HG03575 (cell line): ENCODE measurements around the gene EDN1.

Source experiments
- ATAC-seq: cut with Tn5 transposase; IDR thresholded peaks from one replicate; pipeline ENCODE4 v1.9.1; 2021; ENCODE audit not compliant: unreplicated experiment, insufficient number of reproducible peaks, low FRiP score; ENCODE audit errors: extremely low read depth

EDN1 gene

GRCh38 chr6:12265791-12266190, 24.4 kb upstream of the EDN1 start:
- no peak for ATAC-seq

DNA sequence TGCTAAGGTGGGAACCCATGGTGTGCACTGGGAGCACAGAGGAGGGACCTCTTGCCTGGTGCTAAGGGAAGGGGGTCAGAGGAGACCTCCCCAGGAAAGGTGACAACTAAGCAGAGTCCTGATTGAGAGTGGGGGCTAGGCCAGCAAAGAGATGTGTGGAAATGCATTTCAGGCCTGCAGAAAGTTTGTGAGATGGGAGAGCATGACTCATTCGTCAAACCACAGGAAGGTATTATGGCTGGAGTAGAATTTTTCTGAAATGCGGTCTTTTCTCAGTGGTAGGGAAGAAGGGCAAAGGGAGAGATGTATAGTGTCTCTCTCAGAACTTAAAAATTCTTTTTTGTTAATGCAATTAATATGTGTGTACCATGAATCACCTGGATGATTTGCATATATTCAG, 23.6 kb upstream of the EDN1 start:
- ATAC-seq = no peak

DNA sequence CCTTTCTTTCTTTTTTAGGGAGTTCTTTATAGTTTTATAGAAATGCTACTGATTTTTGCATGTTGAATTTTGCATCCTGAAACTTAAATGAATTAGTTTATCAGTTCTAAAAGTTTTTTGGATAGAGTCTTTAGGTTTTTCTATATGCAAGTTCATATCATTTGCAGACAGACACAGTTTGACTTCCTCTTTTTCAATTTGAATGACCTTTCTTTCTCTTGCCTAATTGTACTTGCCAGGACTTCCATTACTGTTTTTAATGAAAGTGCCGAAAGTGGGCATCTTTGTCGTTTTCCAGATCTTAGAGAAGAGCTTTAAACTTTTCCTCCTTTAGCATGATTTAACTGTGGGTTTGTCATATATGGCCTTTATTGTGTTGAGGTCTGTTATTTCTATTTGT, 21.1 kb upstream of the EDN1 start:
- ATAC-seq = no peak

DNA sequence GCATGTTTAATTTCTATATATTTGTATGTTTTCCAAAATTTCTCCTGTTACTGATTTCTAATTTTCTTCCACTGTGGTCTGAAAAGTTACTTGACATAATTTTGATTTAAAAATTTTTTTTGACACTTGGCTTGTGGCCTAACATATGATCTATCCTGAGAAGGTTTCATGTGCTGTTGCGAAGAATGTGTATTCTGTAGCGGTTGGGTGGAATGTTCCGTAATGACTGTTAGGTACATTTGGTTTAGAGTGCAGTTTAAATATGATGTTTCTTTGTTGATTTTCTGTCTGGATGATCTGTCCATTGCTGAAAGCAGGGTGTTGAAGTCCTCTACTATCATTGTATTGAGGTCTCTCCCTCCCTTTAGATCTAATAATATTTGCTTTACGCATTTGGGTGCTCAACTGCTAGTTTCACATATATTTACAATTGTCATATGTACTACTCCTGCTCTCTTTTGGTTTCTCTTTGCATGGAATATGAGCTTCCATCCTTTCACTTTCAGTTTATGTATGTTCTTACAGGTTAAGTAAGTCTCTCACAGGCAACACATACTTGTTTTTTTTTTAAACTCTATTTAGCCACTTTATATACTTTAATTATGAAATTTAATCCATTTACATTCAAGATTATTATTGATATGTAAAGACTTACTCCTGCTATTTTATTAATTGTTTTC, 19.5 kb upstream of the EDN1 start:
- ATAC-seq = no peak

DNA sequence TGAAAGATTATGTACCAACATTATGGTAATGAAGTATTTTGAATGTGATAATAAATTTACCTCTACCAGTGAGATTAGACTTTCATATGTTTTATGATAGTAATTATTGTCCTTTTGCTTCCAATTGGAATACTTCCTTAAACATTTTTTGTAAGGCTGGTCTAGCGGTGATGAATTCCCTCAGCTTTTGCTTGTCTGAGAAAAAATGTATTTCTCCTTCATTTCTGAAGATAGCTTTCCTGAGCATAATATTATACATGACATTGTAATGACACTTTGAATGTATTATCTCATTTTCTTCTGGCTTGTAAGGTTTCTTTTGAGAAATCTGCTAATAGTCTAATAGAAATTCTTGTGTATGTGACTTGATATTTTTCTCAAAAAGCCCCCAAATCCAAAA, 18.6 kb upstream of the EDN1 start:
- no peak for ATAC-seq

GRCh38 chr6:12271997-12272396, 18.2 kb upstream of the EDN1 start:
- ATAC-seq = no peak

- ATAC-seq = no peak
Measured at GRCh38 chr6:12275107-12275506, 15.1 kb upstream of the EDN1 start.

- no peak for ATAC-seq
Measured at GRCh38 chr6:12276930-12277315, 13.2 kb upstream of the EDN1 start.

GRCh38 chr6:12277386-12277785, 12.8 kb upstream of the EDN1 start:
- ATAC-seq = no peak

GRCh38 chr6:12278915-12279314, 11.2 kb upstream of the EDN1 start:
- no peak for ATAC-seq

DNA sequence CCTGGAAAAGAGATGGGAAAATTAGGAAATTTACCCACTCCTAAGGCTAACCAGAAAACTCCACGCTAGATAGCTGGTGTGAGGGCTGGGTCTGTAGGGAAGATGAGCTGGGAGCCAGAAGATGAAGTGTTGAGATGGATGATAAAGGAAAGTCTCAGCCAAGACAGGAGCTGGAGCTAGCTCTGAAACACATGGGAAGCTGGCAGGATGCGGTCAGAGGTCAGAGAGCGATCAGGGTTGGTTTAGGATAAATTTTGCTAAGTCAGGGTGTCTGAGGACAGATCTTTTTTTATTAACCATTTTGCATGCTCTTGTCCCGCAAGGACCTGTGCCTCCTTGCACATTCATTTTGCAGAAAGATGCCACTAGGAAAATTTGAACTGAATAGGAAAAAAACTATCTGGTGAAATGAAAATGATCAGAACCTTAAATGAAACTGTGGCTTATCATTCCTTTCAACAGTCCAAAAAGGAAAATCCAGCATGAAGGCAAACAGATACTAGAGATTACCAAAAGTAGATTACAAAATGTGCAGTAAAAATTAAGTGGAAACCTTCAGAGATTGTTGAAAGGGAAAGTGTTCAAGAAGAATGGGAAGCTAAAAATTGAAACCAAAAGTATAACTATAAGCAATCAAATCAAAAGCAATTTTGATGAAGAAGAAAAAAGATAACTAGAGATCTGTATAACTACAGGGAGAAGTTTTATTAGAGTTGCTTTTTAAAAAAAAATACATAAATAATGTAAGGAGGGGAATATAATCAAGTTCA, 10.7 kb upstream of the EDN1 start:
- no peak for ATAC-seq

DNA sequence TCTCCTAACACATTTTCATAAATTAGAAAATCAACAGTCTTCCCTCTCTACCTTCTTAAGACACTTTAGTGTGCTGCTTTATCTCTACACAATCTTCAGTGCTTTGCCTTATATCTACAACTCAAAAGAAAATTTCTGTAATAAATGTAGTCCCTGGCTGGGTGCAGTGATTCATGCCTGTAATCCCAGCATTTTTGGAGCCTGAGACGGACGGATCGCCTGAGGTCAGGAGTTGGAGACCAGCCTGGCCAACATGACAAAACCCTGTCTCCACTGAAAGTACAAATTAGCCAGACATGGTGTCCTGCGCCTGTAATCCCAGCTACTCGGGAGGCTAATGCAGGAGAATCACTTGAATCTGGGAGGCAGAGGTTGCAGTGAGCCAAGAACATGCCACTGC, 9.7 kb upstream of the EDN1 start:
- no peak for ATAC-seq

- no peak for ATAC-seq
Measured at GRCh38 chr6:12280902-12281301, 9.3 kb upstream of the EDN1 start.

GRCh38 chr6:12283904-12284303, 6.3 kb upstream of the EDN1 start:
- no peak for ATAC-seq

DNA sequence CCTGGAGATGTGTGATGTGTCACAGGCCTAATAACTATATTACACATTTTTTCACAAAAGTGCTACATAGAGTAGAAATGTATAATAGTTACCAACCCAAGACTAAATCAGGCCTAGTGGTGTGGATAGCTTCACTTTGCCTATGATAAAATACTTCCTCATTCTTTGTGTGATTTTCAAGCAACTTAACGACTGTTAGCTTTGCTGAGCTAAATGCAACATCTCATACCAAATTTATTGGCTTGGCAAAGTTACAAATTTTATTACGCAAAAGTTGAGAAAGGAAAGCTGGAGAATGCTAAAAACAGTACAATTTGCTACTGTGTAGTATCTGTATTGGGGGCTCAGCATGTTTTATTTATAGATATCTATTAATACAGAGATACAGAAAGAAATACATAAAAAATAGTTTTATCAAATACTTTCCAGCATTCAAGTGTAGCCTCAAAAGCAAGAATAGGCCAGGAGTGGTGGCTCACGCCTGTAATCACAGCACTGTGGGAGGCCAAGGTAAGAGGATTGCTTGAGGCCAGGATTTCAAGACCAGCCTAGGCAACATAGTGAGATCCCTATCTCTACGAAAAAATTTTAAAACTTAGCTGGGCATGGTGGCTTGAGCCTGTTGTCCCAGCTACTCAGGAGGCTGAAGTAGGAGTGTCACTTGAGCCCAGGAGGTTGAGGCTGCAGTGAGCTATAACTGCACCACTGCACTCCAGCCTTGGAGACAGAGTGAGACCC, 3.6 kb upstream of the EDN1 start:
- ATAC-seq = no peak

DNA sequence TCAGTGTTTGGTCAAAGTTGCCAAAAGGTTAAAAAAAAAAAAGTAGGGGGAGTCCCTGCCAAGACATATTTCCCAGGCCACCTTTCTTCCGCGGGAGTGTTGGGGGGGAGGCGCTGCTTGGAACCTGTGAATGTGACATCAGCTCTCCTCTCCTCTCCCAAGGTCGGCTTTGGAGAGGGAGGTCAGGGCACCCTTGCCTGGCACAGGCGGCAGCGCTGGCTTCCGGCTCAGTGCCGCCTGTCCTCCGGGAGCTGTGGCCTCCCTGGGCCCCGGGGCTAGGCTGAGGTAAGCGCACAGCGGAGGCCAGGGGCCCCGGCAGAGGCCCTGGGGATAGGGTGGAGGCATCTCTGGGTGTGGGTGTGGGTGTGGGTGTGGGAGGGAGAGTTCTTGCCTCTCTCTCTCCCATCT, 1.9 kb upstream of the EDN1 start:
- no peak for ATAC-seq

GRCh38 chr6:12288914-12289313, 1.2 kb upstream of the EDN1 start:
- ATAC-seq = no peak

DNA sequence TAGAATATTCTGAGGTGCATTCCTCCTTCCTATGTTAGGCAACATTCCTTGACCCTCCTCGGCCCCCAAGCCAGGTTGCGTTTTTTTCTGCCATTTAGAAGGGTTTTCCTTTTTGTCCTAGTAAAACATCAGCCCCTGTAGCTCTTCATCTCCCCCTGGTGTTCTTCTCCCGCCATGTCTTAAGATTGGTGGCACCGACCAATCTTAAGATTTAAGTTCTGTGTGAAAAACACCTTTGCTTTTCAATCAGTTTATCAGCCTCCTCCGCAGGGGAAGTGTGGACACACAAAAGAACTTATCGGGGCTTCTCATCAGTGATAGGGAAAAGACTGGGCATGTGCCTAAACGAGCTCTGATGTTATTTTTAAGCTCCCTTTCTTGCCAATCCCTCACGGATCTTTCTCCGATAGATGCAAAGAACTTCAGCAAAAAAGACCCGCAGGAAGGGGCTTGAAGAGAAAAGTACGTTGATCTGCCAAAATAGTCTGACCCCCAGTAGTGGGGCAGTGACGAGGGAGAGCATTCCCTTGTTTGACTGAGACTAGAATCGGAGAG, 719 bp upstream of the EDN1 start:
- no peak for ATAC-seq

GRCh38 chr6:12291071-12291838, 1.1 kb downstream of the EDN1 start:
- ATAC-seq = no peak
